ENCODE results near the gene SLC16A1.

DNA sequence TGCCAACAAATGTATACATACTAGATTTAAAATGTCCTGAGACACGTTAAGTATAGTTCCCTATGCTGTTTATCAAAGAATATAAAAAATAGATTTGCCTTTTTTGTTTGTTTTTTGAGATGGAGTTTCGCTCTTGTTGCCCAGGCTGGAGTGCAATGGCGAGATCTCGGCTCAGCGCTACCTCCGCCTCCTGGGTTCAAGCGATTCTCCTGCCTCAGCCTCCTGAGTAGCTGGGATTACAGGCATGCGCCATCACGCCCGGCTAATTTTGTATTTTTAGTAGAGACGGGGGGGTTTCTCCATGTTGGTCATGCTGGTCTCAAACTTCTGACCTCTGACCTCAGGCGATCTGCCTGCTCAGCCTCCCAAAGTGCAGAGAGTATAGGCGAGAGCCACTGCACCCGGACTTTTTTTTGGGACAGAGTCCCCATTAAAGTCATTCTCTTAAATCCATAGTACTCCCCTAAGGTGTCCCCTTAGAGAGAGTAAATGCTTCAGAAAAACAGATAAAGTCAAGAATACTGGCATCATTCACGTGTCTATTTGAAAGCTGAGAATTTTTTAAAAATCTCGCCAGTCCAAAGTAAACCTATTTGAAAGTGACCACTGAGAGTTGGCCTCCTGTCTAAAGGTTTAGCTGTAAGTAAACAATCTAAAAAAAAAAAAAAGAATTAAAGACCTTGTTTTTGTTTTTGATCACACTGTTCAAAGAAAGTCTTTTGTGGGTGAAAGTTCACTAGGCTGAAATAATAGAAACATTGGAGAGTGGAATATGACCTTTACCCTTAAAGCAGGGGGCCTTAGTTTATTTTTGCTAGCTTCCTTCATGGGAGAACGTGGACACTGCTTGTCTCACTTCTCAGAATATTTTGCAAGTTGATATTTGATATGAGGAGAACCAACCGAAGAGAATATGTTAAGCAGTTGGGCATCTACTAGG, 48.0 kb upstream of the SLC16A1 start:
- TF ChIP-seq, protein P1, sequence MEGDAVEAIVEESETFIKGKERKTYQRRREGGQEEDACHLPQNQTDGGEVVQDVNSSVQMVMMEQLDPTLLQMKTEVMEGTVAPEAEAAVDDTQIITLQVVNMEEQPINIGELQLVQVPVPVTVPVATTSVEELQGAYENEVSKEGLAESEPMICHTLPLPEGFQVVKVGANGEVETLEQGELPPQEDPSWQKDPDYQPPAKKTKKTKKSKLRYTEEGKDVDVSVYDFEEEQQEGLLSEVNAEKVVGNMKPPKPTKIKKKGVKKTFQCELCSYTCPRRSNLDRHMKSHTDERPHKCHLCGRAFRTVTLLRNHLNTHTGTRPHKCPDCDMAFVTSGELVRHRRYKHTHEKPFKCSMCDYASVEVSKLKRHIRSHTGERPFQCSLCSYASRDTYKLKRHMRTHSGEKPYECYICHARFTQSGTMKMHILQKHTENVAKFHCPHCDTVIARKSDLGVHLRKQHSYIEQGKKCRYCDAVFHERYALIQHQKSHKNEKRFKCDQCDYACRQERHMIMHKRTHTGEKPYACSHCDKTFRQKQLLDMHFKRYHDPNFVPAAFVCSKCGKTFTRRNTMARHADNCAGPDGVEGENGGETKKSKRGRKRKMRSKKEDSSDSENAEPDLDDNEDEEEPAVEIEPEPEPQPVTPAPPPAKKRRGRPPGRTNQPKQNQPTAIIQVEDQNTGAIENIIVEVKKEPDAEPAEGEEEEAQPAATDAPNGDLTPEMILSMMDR (IDR thresholded peaks at IDR 0.05), result no peak
- TF ChIP-seq EZH2phosphoT487 (IDR thresholded peaks at IDR 0.05; ENCODE audit: borderline replicate concordance, low read depth) (no peak), POLR2AphosphoS5 (IDR thresholded peaks at IDR 0.05; ENCODE audit: low read depth, low read length) (no peak), EP300 (IDR thresholded peaks at IDR 0.05; ENCODE audit: borderline replicate concordance in 1 of 2, low read depth in 1 of 2, low read length in 1 of 2) (no peak), JUND (IDR thresholded peaks at IDR 0.05) (no peak), FOXJ3 (CRISPR knock-in tag; IDR thresholded peaks at IDR 0.05) (no peak), SIN3A (IDR thresholded peaks at IDR 0.05; ENCODE audit: borderline replicate concordance, low read depth, low read length) (no peak), MEF2A (IDR thresholded peaks at IDR 0.05; ENCODE audit: borderline replicate concordance, low read depth) (no peak), NFIC (IDR thresholded peaks at IDR 0.05; ENCODE audit: borderline replicate concordance) (no peak), ELF1 (IDR thresholded peaks at IDR 0.05) (no peak), FOSL2 (IDR thresholded peaks at IDR 0.05; ENCODE audit: borderline replicate concordance, low read depth) (no peak)
- TF ChIP-seq, protein P2, sequence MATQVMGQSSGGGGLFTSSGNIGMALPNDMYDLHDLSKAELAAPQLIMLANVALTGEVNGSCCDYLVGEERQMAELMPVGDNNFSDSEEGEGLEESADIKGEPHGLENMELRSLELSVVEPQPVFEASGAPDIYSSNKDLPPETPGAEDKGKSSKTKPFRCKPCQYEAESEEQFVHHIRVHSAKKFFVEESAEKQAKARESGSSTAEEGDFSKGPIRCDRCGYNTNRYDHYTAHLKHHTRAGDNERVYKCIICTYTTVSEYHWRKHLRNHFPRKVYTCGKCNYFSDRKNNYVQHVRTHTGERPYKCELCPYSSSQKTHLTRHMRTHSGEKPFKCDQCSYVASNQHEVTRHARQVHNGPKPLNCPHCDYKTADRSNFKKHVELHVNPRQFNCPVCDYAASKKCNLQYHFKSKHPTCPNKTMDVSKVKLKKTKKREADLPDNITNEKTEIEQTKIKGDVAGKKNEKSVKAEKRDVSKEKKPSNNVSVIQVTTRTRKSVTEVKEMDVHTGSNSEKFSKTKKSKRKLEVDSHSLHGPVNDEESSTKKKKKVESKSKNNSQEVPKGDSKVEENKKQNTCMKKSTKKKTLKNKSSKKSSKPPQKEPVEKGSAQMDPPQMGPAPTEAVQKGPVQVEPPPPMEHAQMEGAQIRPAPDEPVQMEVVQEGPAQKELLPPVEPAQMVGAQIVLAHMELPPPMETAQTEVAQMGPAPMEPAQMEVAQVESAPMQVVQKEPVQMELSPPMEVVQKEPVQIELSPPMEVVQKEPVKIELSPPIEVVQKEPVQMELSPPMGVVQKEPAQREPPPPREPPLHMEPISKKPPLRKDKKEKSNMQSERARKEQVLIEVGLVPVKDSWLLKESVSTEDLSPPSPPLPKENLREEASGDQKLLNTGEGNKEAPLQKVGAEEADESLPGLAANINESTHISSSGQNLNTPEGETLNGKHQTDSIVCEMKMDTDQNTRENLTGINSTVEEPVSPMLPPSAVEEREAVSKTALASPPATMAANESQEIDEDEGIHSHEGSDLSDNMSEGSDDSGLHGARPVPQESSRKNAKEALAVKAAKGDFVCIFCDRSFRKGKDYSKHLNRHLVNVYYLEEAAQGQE (IDR thresholded peaks at IDR 0.05; ENCODE audit: low read depth, low read length), result no peak
